GM13977 (cell line): Measurements from ENCODE around the gene OCA2.

Experiments used
- DNase-seq: peaks from one replicate; pipeline ENCODE4 v3.0.0; 2012; ENCODE audit warnings: low spot score
- in situ Hi-C: fragments of 300-500 bp; cut with MboI; formaldehyde crosslinking; loops from one replicate; pipeline ENCODE4 v1.12.0; 2022; ENCODE audit warnings: low sequenced_read_pairs, low pct_unique_long_range_greater_than_20kb, mixed read lengths, inconsistent platforms; ENCODE audit not compliant: unreplicated experiment
- TF ChIP-seq, protein P1 (sequence below): IDR thresholded peaks from 2 replicates; pipeline ENCODE4 v1.5.1; 2012; ENCODE audit warnings: mild to moderate bottlenecking, control low read depth; ENCODE audit not compliant: insufficient read depth; ENCODE audit errors: extremely low read depth, missing control alignments

Gene OCA2

DNA sequence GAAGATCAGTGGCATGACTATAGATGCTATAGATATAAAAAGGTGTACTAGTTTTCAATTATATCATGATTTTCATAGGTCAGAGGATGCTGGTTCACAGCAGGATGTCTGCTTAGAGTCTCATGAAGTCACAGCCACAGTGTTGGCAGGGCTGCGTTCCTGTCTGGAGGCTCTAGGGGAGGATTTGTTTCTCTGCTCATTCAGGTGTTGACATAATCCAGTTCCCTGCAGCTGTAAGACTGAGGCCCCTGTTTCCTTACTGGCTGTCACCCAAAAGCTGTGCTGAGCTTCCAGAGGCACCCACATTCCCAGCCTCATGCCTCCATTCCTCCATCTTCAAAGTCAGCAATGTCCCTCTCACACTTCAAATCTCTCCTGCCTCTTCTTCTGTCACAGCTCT lies 170.7 kb downstream of the OCA2 start:
- TF ChIP-seq, protein P1, sequence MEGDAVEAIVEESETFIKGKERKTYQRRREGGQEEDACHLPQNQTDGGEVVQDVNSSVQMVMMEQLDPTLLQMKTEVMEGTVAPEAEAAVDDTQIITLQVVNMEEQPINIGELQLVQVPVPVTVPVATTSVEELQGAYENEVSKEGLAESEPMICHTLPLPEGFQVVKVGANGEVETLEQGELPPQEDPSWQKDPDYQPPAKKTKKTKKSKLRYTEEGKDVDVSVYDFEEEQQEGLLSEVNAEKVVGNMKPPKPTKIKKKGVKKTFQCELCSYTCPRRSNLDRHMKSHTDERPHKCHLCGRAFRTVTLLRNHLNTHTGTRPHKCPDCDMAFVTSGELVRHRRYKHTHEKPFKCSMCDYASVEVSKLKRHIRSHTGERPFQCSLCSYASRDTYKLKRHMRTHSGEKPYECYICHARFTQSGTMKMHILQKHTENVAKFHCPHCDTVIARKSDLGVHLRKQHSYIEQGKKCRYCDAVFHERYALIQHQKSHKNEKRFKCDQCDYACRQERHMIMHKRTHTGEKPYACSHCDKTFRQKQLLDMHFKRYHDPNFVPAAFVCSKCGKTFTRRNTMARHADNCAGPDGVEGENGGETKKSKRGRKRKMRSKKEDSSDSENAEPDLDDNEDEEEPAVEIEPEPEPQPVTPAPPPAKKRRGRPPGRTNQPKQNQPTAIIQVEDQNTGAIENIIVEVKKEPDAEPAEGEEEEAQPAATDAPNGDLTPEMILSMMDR, result no peak
- in situ Hi-C loops, result no loop called here
- no peak for DNase-seq

GRCh38 chr15:27912283-27912682 lies 186.8 kb downstream of the OCA2 start:
- no peak for DNase-seq
- in situ Hi-C loops, result no loop called here
- TF ChIP-seq, protein P1, result no peak

GRCh38 chr15:27906802-27907201 lies 192.3 kb downstream of the OCA2 start:
- TF ChIP-seq, protein P1, result no peak
- in situ Hi-C loops, result no loop called here
- DNase-seq, result no peak

DNA sequence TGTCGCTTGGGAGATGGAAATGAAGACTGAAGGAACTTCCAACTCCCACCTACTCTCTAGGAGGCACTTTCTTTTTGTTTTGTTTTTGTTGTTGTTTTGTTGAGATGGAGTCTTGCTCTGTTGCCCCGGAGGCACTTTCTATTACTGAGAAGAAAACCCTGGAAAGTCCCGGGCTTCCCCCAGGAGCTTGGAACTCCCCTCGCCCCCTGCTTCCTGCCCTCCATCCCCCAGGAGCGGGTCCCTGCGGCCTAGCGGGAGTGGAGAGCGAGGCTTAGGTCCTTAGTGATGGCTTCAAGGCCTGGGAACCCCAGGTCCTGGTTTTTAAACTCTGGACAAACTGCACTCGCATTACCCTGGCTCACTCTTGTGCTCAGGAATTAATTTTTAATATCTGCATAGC lies 195.7 kb downstream of the OCA2 start:
- in situ Hi-C loops, result no loop called here
- no peak for DNase-seq

GRCh38 chr15:27902680-27903385 lies 196.3 kb downstream of the OCA2 start:
- in situ Hi-C loops, result no loop called here
- TF ChIP-seq, protein P1, result no peak
- DNase-seq, result no peak

More for the DNA sequence above, 195.7 kb downstream of the OCA2 start:
- TF ChIP-seq, protein P1, result no peak

DNA sequence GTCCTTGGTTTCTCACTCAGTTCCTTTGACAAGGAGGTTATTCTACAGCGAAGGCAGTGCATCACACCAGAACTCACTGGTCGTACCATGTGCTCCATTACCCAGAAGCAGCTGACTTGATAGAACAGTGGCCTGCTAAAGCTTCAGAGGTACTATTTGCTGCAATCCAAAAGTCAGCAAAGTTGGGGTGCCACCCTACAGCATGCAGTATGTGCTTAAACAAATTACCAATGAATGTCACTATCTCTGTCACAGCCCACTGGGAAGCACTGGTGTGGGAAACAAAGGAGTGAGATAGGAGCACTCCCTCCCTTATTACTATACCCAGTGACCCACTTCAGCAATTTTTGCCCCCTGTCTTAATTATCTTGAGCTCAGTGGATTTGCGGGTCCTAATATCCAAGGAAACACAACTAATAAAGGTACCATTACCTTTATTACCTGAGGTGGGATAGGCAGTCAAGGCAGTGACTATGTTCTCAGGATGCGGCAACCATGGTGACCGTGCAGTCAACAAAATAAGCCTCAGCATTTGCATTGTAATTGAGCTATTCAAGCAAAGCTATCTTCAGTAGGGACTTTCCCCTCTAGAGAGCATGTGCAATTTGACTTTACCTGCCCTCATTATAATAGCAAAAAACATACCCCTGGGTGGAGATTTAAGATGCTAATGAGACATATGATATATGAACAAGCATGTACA lies 199.4 kb downstream of the OCA2 start:
- in situ Hi-C loops, result no loop called here
- no peak for DNase-seq
- TF ChIP-seq, protein P1, result no peak
